ENCODE results near the gene GNG4. TPM values are rescaled to one million over a fixed set of nuclear protein-coding genes. Genes with fewer than 3 reads are reported as not detected.
A peak's percentile ranks its signal among the peaks of the same experiment; 100 is the strongest.

The GNG4 gene
- total and polyA plus RNA-seq, 2 of the 4 experiments (the other 2 are of a cell fraction): 0.18 to 0.29 TPM

DNA sequence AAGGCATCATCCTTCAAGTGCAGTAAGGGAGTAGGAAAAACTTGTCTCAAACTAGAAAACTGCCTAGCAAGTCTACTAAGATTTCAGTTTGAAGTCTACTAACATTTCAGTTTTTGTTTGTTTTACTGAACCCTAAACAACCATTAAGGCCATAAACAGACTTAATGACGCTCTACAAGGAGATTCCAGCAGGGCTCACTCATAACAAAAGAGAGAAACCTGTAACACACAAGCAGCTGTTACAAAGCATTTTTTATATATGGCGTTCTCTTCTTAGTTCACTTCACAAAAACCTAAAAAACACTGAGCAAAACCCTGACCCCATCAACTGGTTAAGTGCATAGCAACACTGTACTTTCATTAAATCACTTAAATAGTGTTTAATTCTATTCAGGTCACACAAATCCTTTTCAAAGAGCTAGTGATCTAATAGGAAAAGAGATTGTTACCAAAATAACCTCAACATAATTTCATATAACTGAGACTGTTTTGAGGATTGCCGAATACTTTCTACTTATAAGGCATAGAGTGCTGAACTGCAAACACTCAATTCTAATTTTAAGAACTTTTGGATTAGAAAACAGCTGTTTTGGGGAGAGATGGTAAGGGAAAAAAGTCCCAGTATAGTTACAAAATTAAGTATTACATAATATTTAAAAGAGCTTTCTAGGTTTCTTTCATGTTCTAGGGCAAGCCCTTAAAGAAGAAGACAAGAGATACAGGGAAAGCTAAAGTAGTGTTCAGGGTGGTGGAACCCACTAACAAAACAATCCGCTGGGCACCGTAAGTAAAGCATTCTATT, 146.8 kb downstream of the GNG4 start:
- intact Hi-C loops (cut with micrococcal nuclease): loop anchor here (5.0 kb wide), 1 partner anchor 251 kb away; no protein-coding TSS in a partner anchor
- CTCF ChIA-PET: no interaction called here
- TSS peak; percentile 46 for BruUV-seq (replicated peaks)

More for the DNA sequence above, 146.8 kb downstream of the GNG4 start:
- H3K9me3 ChIP-seq (ENCODE audit: control insufficient read depth, insufficient read depth, low read length): no peaks in the 10 kb centered on the region
- H3K9ac ChIP-seq (ENCODE audit: low read depth, low read length): peak overlapping the region; percentile 92; the same call in 1 of the 2 replicates
- H3K4me1 ChIP-seq (ENCODE audit: control insufficient read depth, insufficient read depth, low read length): peaks cover 2% of the 10 kb centered on the region; the same call in 1 of the 2 replicates
- H3K27me3 ChIP-seq (ENCODE audit: control insufficient read depth, insufficient read depth, low read length): no peaks in the 10 kb centered on the region
- H3K4ac ChIP-seq (ENCODE audit: low read depth, low read length): peak overlapping the region; percentile 83
- H3K36me3 ChIP-seq (ENCODE audit: control insufficient read depth, insufficient read depth, low read length): no peaks in the 10 kb centered on the region
- TF ChIP-seq CHD1 (IDR thresholded peaks at IDR 0.05; ENCODE audit: low read depth, low read length): no peak
- no peak for TF ChIP-seq BHLHE40 (IDR thresholded peaks at IDR 0.05; ENCODE audit: low read depth, low read length)
- TF ChIP-seq, protein P1, sequence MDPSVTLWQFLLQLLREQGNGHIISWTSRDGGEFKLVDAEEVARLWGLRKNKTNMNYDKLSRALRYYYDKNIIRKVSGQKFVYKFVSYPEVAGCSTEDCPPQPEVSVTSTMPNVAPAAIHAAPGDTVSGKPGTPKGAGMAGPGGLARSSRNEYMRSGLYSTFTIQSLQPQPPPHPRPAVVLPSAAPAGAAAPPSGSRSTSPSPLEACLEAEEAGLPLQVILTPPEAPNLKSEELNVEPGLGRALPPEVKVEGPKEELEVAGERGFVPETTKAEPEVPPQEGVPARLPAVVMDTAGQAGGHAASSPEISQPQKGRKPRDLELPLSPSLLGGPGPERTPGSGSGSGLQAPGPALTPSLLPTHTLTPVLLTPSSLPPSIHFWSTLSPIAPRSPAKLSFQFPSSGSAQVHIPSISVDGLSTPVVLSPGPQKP (IDR thresholded peaks at IDR 0.05; ENCODE audit: borderline replicate concordance, low read depth, low read length): no peak
- TF ChIP-seq RAD21 (IDR thresholded peaks at IDR 0.05; ENCODE audit: low read length): no peak
- no peak for TF ChIP-seq SMC3 (IDR thresholded peaks at IDR 0.05; ENCODE audit: low read depth, low read length)
- TF ChIP-seq, protein P2, sequence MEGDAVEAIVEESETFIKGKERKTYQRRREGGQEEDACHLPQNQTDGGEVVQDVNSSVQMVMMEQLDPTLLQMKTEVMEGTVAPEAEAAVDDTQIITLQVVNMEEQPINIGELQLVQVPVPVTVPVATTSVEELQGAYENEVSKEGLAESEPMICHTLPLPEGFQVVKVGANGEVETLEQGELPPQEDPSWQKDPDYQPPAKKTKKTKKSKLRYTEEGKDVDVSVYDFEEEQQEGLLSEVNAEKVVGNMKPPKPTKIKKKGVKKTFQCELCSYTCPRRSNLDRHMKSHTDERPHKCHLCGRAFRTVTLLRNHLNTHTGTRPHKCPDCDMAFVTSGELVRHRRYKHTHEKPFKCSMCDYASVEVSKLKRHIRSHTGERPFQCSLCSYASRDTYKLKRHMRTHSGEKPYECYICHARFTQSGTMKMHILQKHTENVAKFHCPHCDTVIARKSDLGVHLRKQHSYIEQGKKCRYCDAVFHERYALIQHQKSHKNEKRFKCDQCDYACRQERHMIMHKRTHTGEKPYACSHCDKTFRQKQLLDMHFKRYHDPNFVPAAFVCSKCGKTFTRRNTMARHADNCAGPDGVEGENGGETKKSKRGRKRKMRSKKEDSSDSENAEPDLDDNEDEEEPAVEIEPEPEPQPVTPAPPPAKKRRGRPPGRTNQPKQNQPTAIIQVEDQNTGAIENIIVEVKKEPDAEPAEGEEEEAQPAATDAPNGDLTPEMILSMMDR (conservative IDR thresholded peaks at IDR 0.05; ENCODE audit: low read depth, low read length): no peak
- no peak for TF ChIP-seq RCOR1 (IDR thresholded peaks at IDR 0.05; ENCODE audit: insufficient replicate concordance, low read length)
- TF ChIP-seq CEBPB (IDR thresholded peaks at IDR 0.05; ENCODE audit: low read depth, low read length): no peak
- TF ChIP-seq NFE2L2 (IDR thresholded peaks at IDR 0.05; ENCODE audit: low read depth, low read length): no peak
- no peak for TF ChIP-seq MAFK (IDR thresholded peaks at IDR 0.05; ENCODE audit: low read depth, low read length)
- no peak for TF ChIP-seq MAZ (IDR thresholded peaks at IDR 0.05; ENCODE audit: borderline replicate concordance, low read depth, low read length)
- TF ChIP-seq, protein P3, sequence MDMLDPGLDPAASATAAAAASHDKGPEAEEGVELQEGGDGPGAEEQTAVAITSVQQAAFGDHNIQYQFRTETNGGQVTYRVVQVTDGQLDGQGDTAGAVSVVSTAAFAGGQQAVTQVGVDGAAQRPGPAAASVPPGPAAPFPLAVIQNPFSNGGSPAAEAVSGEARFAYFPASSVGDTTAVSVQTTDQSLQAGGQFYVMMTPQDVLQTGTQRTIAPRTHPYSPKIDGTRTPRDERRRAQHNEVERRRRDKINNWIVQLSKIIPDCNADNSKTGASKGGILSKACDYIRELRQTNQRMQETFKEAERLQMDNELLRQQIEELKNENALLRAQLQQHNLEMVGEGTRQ (IDR thresholded peaks at IDR 0.05; ENCODE audit: low read depth, low read length): no peak
- no peak for TF ChIP-seq POLR2A (IDR thresholded peaks at IDR 0.05; ENCODE audit: low read depth, low read length)
- peak overlapping the region; percentile 98 for H3K4me2 ChIP-seq (ENCODE audit: low read depth, low read length)
- peak overlapping the region; percentile 30; the same call in 1 of the 2 replicates for H4K5ac ChIP-seq (ENCODE audit: low read depth, low read length)
- H2AK5ac ChIP-seq (ENCODE audit: low read depth, low read length): no peak overlapping the region
- peak overlapping the region; percentile 75 for H3K4me3 ChIP-seq (ENCODE audit: insufficient read depth, low read depth, low read length)
- dilution Hi-C loops (cut with HindIII; ENCODE audit: low sequenced_read_pairs, unreplicated experiment) (no loop called here), in situ Hi-C loops (cut with MboI; ENCODE audit: low sequenced_read_pairs) (no loop called here)
- WGBS, 2 experiments (ENCODE audit: extremely low coverage in 2 of 2, insufficient read length in 1 of 2): 0% methylated on average over 1 of the region's 5 CpGs; no CpG with 5 or more reads in 1 of the 2 experiments
- POLR2A ChIA-PET (ENCODE audit: unreplicated experiment): no interaction called here
- peak overlapping the region; percentile 98 for H3K23ac ChIP-seq (ENCODE audit: low read depth, low read length)
- H4K8ac ChIP-seq (ENCODE audit: low read depth in 2 of 2, low read length in 2 of 2): peak overlapping the region in 1 of 2 experiments; percentile 48; a peak in 1 of 4 replicates
- no peak overlapping the region for H4K91ac ChIP-seq (ENCODE audit: insufficient read depth, low read depth, low read length)
- H2BK15ac ChIP-seq (ENCODE audit: low read depth, low read length): no peak overlapping the region
- peak overlapping the region; percentile 87 for H2BK5ac ChIP-seq (ENCODE audit: low read depth, low read length, poor library complexity, severe bottlenecking)
- peak overlapping the region; percentile 88; the same call in 1 of the 2 replicates for H3K56ac ChIP-seq (ENCODE audit: extremely low read depth, insufficient read depth, low read length)
- no peaks in the 10 kb centered on the region; the same call in 1 of the 2 replicates for H3K9me1 ChIP-seq (ENCODE audit: insufficient read depth, low read length)
- no peak overlapping the region for H2AK9ac ChIP-seq (replicated peaks; ENCODE audit: low read depth, low read length, poor library complexity)
- DNase-seq (peak; percentile 64), ATAC-seq (ENCODE audit: low read depth) (no peak)
- H3K18ac ChIP-seq (ENCODE audit: low read depth, low read length): peak overlapping the region; percentile 69; the same call in 1 of the 2 replicates
- no peak overlapping the region for H2BK20ac ChIP-seq (ENCODE audit: low read depth, low read length)
- peaks cover 13 to 37% of the 10 kb centered on the region in 2 experiments; a peak in 3 of 4 replicates for H3K79me1 ChIP-seq (ENCODE audit: low read depth in 1 of 2, low read length in 2 of 2)
- H2AFZ ChIP-seq (replicated peaks; ENCODE audit: low read length, poor library complexity): peak overlapping the region; percentile 99
- H3K27ac ChIP-seq (ENCODE audit: insufficient read depth, low read length): peak overlapping the region; percentile 88; the same call in 1 of the 2 replicates
- no peak overlapping the region for H2BK120ac ChIP-seq (ENCODE audit: low read depth, low read length)
- H4K20me1 ChIP-seq (ENCODE audit: insufficient read depth, low read length): peaks cover 24% of the 10 kb centered on the region; the same call in 1 of the 2 replicates
- H3K14ac ChIP-seq (replicated peaks; ENCODE audit: low read depth, low read length): peak overlapping the region; percentile 92
